IMR-90 (cell line): ENCODE results near the gene CD36. TPM values are rescaled to one million over a fixed set of nuclear protein-coding genes. Genes with fewer than 3 reads are reported as not detected.

Experiments used
- ATAC-seq: fragments of 200-7000 bp; cut with Tn5 transposase; 2 replicates; pipeline ENCODE4 v1.9.1; 2020; ENCODE audit warnings: low read depth, mild to moderate bottlenecking, moderate library complexity
- BruUV-seq: library from RNA; stranded (reverse); fragments of 400-500 nt; replicated peaks from 2 replicates; lab custom pipeline; 2021; lab: Mats Ljungman, UMichigan
- CTCF ChIA-PET: fragments of 300-600 bp; formaldehyde crosslinking; extraction: SDS; loops from one replicate; lab custom pipeline; 2021; ENCODE audit warnings: antibody characterized with exemption; lab: Yijun Ruan, JAX
- POLR2A ChIA-PET: fragments of 300-600 bp; sonication (Branson Sonifier 250); formaldehyde crosslinking; loops from one replicate; lab custom pipeline; 2022; ENCODE audit warnings: antibody characterized with exemption; ENCODE audit not compliant: unreplicated experiment; lab: Charles Lee
- DNase-seq: peaks from one replicate; pipeline ENCODE4 v3.0.0; 2013
- H2AFZ ChIP-seq: replicated peaks from 2 replicates; pipeline ENCODE3; 2013; ENCODE audit warnings: low read length, mild to moderate bottlenecking; ENCODE audit not compliant: poor library complexity
- H2AK5ac ChIP-seq: 2 replicates; pipeline ENCODE4 v1.6.1; 2013; ENCODE audit warnings: low read depth, low read length, inconsistent platforms
- H2AK9ac ChIP-seq: replicated peaks from 2 replicates; pipeline ENCODE3; 2013; ENCODE audit warnings: mild to moderate bottlenecking, low read depth, low read length, moderate library complexity; ENCODE audit not compliant: poor library complexity
- H2BK120ac ChIP-seq: 2 replicates; pipeline ENCODE4 v1.6.1; 2013; ENCODE audit warnings: low read depth, low read length, inconsistent platforms
- H2BK15ac ChIP-seq: 3 replicates; pipeline ENCODE4 v1.6.1; 2013; ENCODE audit warnings: low read depth, low read length, inconsistent platforms
- H2BK20ac ChIP-seq: 2 replicates; pipeline ENCODE4 v1.6.1; 2013; ENCODE audit warnings: low read depth, mild to moderate bottlenecking, inconsistent platforms, low read length, moderate library complexity
- H2BK5ac ChIP-seq: 2 replicates; pipeline ENCODE4 v1.6.1; 2013; ENCODE audit warnings: mild to moderate bottlenecking, low read depth, low read length, inconsistent platforms; ENCODE audit not compliant: poor library complexity, severe bottlenecking
- H3K14ac ChIP-seq: replicated peaks from 2 replicates; pipeline ENCODE4 v1.6.1; 2013; ENCODE audit warnings: low read depth, low read length, inconsistent platforms
- H3K18ac ChIP-seq: 2 replicates; pipeline ENCODE4 v1.6.1; 2013; ENCODE audit warnings: low read depth, low read length, control low read depth
- H3K23ac ChIP-seq: 2 replicates; pipeline ENCODE4 v1.6.1; 2013; ENCODE audit warnings: low read depth, low read length, inconsistent platforms
- H3K27ac ChIP-seq: 2 replicates; pipeline ENCODE4 v1.5.1; 2013; ENCODE audit warnings: mild to moderate bottlenecking, control low read depth, low read length; ENCODE audit not compliant: insufficient read depth
- H3K27me3 ChIP-seq: 2 replicates; pipeline ENCODE4 v1.6.1; 2013; ENCODE audit warnings: low read length; ENCODE audit not compliant: control insufficient read depth, insufficient read depth
- H3K36me3 ChIP-seq: 2 replicates; pipeline ENCODE4 v1.6.1; 2013; ENCODE audit warnings: low read length, mixed read lengths; ENCODE audit not compliant: control insufficient read depth, insufficient read depth
- H3K4ac ChIP-seq: 2 replicates; pipeline ENCODE4 v1.6.1; 2013; ENCODE audit warnings: low read depth, low read length, inconsistent platforms
- H3K4me1 ChIP-seq: 2 replicates; pipeline ENCODE4 v1.6.1; 2013; ENCODE audit warnings: low read length, mixed read lengths; ENCODE audit not compliant: control insufficient read depth, insufficient read depth
- H3K4me2 ChIP-seq: 2 replicates; pipeline ENCODE4 v1.6.1; 2013; ENCODE audit warnings: low read depth, mild to moderate bottlenecking, control low read depth, low read length, moderate library complexity
- H3K4me3 ChIP-seq: 2 replicates; pipeline ENCODE4 v1.5.1; 2013; ENCODE audit warnings: low read depth, mild to moderate bottlenecking, control low read depth, low read length, moderate library complexity; ENCODE audit not compliant: insufficient read depth
- H3K56ac ChIP-seq: 2 replicates; pipeline ENCODE4 v1.6.1; 2013; ENCODE audit warnings: low read length, inconsistent platforms; ENCODE audit not compliant: insufficient read depth; ENCODE audit errors: extremely low read depth
- H3K79me1 ChIP-seq, 2 experiments: 2 replicates each; pipeline ENCODE4 v1.6.1; 2013; ENCODE audit warnings: low read length in 2 of 2, inconsistent platforms in 1 of 2, low read depth in 1 of 2
- H3K9ac ChIP-seq: 2 replicates; pipeline ENCODE4 v1.6.1; 2013; ENCODE audit warnings: low read depth, low read length, control low read depth
- H3K9me1 ChIP-seq: 2 replicates; pipeline ENCODE4 v1.6.1; 2013; ENCODE audit warnings: low read length, inconsistent platforms; ENCODE audit not compliant: insufficient read depth
- H3K9me3 ChIP-seq: 2 replicates; pipeline ENCODE4 v1.6.1; 2013; ENCODE audit warnings: low read length; ENCODE audit not compliant: control insufficient read depth, insufficient read depth
- H4K20me1 ChIP-seq: 2 replicates; pipeline ENCODE4 v1.6.1; 2013; ENCODE audit warnings: low read length, inconsistent platforms; ENCODE audit not compliant: insufficient read depth
- H4K5ac ChIP-seq: 2 replicates; pipeline ENCODE4 v1.6.1; 2013; ENCODE audit warnings: mild to moderate bottlenecking, low read depth, low read length, control low read depth
- H4K8ac ChIP-seq, 2 experiments: 2 replicates each; pipeline ENCODE4 v1.6.1; 2013; ENCODE audit warnings: low read depth in 2 of 2, low read length in 2 of 2, control low read depth in 1 of 2, inconsistent platforms in 1 of 2
- H4K91ac ChIP-seq: 2 replicates; pipeline ENCODE4 v1.6.1; 2013; ENCODE audit warnings: low read depth, low read length, inconsistent platforms; ENCODE audit not compliant: insufficient read depth
- CEBPB ChIP-seq: IDR thresholded peaks from 2 replicates; pipeline ENCODE4 v1.6.1; 2012; ENCODE audit warnings: low read depth, low read length, improper control_type of control experiment
- CHD1 ChIP-seq: IDR thresholded peaks from 2 replicates; pipeline ENCODE4 v1.6.1; 2012; ENCODE audit warnings: low read depth, low read length, improper control_type of control experiment
- FOS ChIP-seq: fragments of 150-350 bp; IDR thresholded peaks from 2 replicates; pipeline ENCODE4 v1.6.1; 2016; ENCODE audit warnings: low read depth, low read length
- MAFK ChIP-seq: IDR thresholded peaks from 2 replicates; pipeline ENCODE4 v1.6.1; 2012; ENCODE audit warnings: low read depth, low read length, improper control_type of control experiment
- MAZ ChIP-seq: IDR thresholded peaks from 2 replicates; pipeline ENCODE4 v1.6.1; 2012; ENCODE audit warnings: low read depth, mild to moderate bottlenecking, low read length, improper control_type of control experiment, moderate library complexity, borderline replicate concordance
- MXI1 ChIP-seq: IDR thresholded peaks from 2 replicates; pipeline ENCODE4 v1.6.1; 2012; ENCODE audit warnings: low read depth, mild to moderate bottlenecking, low read length, moderate library complexity, borderline replicate concordance
- POLR2A ChIP-seq: IDR thresholded peaks from 2 replicates; pipeline ENCODE4 v1.6.1; 2012; ENCODE audit warnings: mild to moderate bottlenecking, low read depth, low read length
- RAD21 ChIP-seq: IDR thresholded peaks from 2 replicates; pipeline ENCODE4 v1.6.1; 2012; ENCODE audit warnings: low read length, improper control_type of control experiment
- RCOR1 ChIP-seq: IDR thresholded peaks from 2 replicates; pipeline ENCODE4 v1.6.1; 2012; ENCODE audit warnings: mild to moderate bottlenecking, low read length, improper control_type of control experiment; ENCODE audit not compliant: insufficient replicate concordance
- WGBS, 2 experiments: methylation state at CpG; one replicate each; pipeline versions ENCODE4 v1.1.5 to v1.1.7; 2013; ENCODE audit warnings: missing lambda C conversion rate in 2 of 2; ENCODE audit not compliant: insufficient read length in 1 of 2; ENCODE audit errors: extremely low coverage in 2 of 2; 5-methylcytosine and 5-hydroxymethylcytosine counted together
- dilution Hi-C: fragments of 300-500 bp; cut with HindIII; formaldehyde crosslinking; loops from one replicate; pipeline ENCODE4 v1.14.3; 2018; ENCODE audit warnings: low sequenced_read_pairs; ENCODE audit not compliant: unreplicated experiment
- in situ Hi-C: fragments of 300-500 bp; cut with MboI; formaldehyde crosslinking; loops from 3 replicates; pipeline ENCODE4 v1.14.3; 2019; ENCODE audit warnings: low sequenced_read_pairs, inconsistent platforms, mixed read lengths
- intact Hi-C: fragments of 100-400 bp; cut with micrococcal nuclease; formaldehyde crosslinking; loops from 2 replicates; pipeline ENCODE4 v1.10.0; 2022
- polyA plus RNA-seq, 3 experiments: library from polyadenylated mRNA; depleted of rRNA; stranded (reverse); fragments of >200 nt; gene quantifications; 2 replicates each; pipeline ENCODE4 v1.2.3, GENCODE V29; 2012; ENCODE audit warnings: low replicate concordance in 1 of 3
- total RNA-seq: library from RNA; depleted of rRNA; stranded (reverse); fragments of >200 nt; gene quantifications from 2 replicates; pipeline ENCODE4 v1.2.3, GENCODE V29; 2012
- TF ChIP-seq, protein P1 (sequence below): conservative IDR thresholded peaks from 2 replicates; pipeline ENCODE4 v1.5.1; 2012; ENCODE audit warnings: mild to moderate bottlenecking, low read depth, low read length, improper control_type of control experiment
- TF ChIP-seq, protein P2 (sequence below): fragments of 150-350 bp; IDR thresholded peaks from 2 replicates; pipeline ENCODE4 v1.6.1; 2017; ENCODE audit warnings: mild to moderate bottlenecking, antibody characterized with exemption, low read length, low read depth
- TF ChIP-seq, protein P3 (sequence below): fragments of 150-350 bp; IDR thresholded peaks from 2 replicates; pipeline ENCODE4 v1.6.1; 2016; ENCODE audit warnings: low read depth, mild to moderate bottlenecking, low read length, moderate library complexity, borderline replicate concordance

The CD36 gene
- total and polyA plus RNA-seq, 2 of the 4 experiments (the other 2 are of a cell fraction) = 0.19 to 0.54 TPM

DNA sequence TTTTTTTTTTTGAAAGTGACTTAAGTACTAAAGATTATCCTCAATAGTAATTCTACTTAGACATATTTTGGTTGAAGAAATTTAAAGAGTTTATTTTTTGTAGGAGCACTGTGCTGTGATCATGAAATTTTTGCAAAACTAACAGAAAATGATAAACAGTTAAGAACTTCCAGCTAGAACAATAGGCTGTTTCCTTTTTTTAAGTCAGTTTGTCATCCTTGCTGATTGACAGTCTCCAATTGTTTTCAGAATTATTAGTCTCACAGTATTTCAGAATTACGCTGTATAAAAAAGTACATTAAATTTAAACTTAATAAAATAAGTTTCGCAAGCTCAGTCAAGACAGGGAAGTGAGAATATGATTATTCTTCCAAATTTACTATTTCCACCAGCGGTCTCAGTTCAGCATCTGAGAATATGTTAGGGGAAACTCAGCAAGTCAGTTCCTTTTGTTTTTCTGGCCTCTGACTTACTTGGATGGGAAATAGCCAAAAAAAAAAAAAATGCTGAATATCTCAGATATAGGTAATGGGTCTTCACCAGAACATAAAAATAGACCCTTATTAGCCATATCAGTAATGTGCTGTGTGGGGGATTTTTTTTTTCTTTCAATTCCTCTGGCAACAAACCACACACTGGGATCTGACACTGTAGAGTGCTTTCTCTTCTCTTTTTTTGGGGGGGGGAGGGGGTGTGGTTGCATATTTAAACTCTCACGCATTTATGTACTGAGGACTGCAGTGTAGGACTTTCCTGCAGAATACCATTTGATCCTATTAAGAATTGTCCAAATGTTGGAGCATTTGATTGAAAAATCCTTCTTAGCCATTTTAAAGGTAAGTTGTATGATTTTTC lies at the start of gene CD36 (continued):
- no peak for TF ChIP-seq CEBPB
- TF ChIP-seq MXI1 = no peak
- TF ChIP-seq RCOR1 = no peak
- TF ChIP-seq FOS = no peak

DNA sequence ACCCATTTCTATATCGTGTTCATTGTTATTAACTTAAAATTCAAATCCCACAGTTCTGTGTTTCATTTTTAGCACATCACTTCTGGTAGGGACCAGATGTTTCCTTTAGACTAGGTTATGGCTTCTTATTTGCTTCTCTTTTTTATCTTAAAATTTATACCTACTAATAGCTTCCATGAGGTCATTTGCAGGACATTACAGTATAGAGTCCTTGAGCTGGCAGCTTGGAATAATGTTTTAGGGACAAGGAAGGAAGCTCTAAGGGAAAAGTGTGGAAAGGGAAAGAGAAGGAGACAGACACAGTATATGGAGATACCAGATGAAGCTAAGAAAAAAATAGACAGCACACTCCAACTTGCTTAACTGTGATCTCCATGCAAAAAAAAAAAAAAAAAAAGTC lies 48.8 kb upstream of the CD36 start:
- H3K14ac ChIP-seq = no peak overlapping the region
- H3K27ac ChIP-seq = no peak overlapping the region
- no peaks in the 10 kb centered on the region for H4K20me1 ChIP-seq
- H3K9ac ChIP-seq = no peak overlapping the region
- ChIA-PET CTCF (no interaction called here), POLR2A (no interaction called here)
- DNase-seq (no peak), ATAC-seq (no peak)
- H3K36me3 ChIP-seq = no peaks in the 10 kb centered on the region
- no peak overlapping the region for H2AK5ac ChIP-seq
- H2BK5ac ChIP-seq = no peak overlapping the region
- H3K23ac ChIP-seq = no peak overlapping the region
- H2BK120ac ChIP-seq = no peak overlapping the region
- no peak overlapping the region for H2AFZ ChIP-seq
- H3K4me1 ChIP-seq = peaks cover 8% of the 10 kb centered on the region
- H3K9me3 ChIP-seq = no peaks in the 10 kb centered on the region
- H4K5ac ChIP-seq = no peak overlapping the region
- no peak overlapping the region for H2BK20ac ChIP-seq
- H2BK15ac ChIP-seq = no peak overlapping the region
- H4K8ac ChIP-seq = no peak overlapping the region
- H3K27me3 ChIP-seq = no peaks in the 10 kb centered on the region
- no peak overlapping the region for H2AK9ac ChIP-seq
- no peak overlapping the region; the same call in 1 of the 2 replicates for H3K18ac ChIP-seq
- in situ Hi-C loops = no loop called here
- no peak overlapping the region for H3K4ac ChIP-seq
- no peak overlapping the region for H3K4me2 ChIP-seq
- no peak overlapping the region for H3K4me3 ChIP-seq
- no TSS peak for BruUV-seq
- no CpG with 5 or more reads among the region's 1 CpG for WGBS, 2 experiments
- no peak overlapping the region for H4K91ac ChIP-seq
- no peaks in the 10 kb centered on the region for H3K79me1 ChIP-seq
- dilution Hi-C loops = no loop called here
- intact Hi-C loops = no loop called here
- H3K56ac ChIP-seq = no peak overlapping the region
- no peaks in the 10 kb centered on the region for H3K9me1 ChIP-seq
- TF ChIP-seq RAD21 = no peak
- TF ChIP-seq, protein P1, sequence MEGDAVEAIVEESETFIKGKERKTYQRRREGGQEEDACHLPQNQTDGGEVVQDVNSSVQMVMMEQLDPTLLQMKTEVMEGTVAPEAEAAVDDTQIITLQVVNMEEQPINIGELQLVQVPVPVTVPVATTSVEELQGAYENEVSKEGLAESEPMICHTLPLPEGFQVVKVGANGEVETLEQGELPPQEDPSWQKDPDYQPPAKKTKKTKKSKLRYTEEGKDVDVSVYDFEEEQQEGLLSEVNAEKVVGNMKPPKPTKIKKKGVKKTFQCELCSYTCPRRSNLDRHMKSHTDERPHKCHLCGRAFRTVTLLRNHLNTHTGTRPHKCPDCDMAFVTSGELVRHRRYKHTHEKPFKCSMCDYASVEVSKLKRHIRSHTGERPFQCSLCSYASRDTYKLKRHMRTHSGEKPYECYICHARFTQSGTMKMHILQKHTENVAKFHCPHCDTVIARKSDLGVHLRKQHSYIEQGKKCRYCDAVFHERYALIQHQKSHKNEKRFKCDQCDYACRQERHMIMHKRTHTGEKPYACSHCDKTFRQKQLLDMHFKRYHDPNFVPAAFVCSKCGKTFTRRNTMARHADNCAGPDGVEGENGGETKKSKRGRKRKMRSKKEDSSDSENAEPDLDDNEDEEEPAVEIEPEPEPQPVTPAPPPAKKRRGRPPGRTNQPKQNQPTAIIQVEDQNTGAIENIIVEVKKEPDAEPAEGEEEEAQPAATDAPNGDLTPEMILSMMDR = no peak
- no peak for TF ChIP-seq CHD1
- no peak for TF ChIP-seq MXI1
- TF ChIP-seq, protein P2, sequence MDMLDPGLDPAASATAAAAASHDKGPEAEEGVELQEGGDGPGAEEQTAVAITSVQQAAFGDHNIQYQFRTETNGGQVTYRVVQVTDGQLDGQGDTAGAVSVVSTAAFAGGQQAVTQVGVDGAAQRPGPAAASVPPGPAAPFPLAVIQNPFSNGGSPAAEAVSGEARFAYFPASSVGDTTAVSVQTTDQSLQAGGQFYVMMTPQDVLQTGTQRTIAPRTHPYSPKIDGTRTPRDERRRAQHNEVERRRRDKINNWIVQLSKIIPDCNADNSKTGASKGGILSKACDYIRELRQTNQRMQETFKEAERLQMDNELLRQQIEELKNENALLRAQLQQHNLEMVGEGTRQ = no peak
- TF ChIP-seq MAZ = no peak
- TF ChIP-seq RCOR1 = no peak
- TF ChIP-seq CEBPB = no peak
- TF ChIP-seq, protein P3, sequence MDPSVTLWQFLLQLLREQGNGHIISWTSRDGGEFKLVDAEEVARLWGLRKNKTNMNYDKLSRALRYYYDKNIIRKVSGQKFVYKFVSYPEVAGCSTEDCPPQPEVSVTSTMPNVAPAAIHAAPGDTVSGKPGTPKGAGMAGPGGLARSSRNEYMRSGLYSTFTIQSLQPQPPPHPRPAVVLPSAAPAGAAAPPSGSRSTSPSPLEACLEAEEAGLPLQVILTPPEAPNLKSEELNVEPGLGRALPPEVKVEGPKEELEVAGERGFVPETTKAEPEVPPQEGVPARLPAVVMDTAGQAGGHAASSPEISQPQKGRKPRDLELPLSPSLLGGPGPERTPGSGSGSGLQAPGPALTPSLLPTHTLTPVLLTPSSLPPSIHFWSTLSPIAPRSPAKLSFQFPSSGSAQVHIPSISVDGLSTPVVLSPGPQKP = no peak
- no peak for TF ChIP-seq POLR2A
- no peak for TF ChIP-seq MAFK
